Suprapubic skin (tissue), 3 donors: ENCODE results near the gene NPY.

Experiments
- EP300 ChIP-seq: sonication (generic); formaldehyde crosslinking; IDR thresholded peaks from one replicate; pipeline ENCODE4 v1.6.1; 2017; ENCODE audit warnings: antibody characterized with exemption
- POLR2A ChIP-seq, 2 donors: fragments of 450-650 bp; IDR thresholded peaks; one replicate each; pipeline ENCODE4 v1.6.1; 2017; ENCODE audit warnings: antibody characterized with exemption in 2 of 2, mild to moderate bottlenecking in 2 of 2, moderate library complexity in 2 of 2
- TF ChIP-seq, protein P1 (sequence below), 2 donors: fragments of 200-600 bp in 1 of 2; fragments of 450-650 bp in 1 of 2; sonication (generic) in 1 of 2; IDR thresholded peaks; one replicate each; pipeline ENCODE4 v1.5.1; 2016 to 2019; ENCODE audit warnings: antibody characterized with exemption in 2 of 2, mild to moderate bottlenecking in 1 of 2, moderate library complexity in 1 of 2

DNA sequence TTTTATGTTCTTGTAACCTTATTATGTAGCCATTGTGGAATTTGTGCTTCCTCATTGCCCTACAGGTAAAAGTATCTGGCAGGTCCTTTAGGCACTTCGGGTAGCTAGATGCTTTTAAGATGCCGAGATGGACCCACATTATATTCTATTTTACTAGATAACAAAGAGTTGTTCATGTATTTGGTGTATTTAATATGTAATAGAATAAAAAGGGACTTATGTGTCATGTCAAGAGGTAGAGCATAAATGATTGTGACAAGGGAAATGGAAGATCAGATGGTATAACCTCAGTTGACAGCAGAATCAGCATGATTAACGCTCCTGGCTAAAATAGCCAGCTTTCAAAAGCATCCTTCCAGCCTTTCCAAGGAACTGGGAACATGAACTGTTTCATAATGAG, 50.6 kb downstream of the NPY start:
- TF ChIP-seq, protein P1, sequence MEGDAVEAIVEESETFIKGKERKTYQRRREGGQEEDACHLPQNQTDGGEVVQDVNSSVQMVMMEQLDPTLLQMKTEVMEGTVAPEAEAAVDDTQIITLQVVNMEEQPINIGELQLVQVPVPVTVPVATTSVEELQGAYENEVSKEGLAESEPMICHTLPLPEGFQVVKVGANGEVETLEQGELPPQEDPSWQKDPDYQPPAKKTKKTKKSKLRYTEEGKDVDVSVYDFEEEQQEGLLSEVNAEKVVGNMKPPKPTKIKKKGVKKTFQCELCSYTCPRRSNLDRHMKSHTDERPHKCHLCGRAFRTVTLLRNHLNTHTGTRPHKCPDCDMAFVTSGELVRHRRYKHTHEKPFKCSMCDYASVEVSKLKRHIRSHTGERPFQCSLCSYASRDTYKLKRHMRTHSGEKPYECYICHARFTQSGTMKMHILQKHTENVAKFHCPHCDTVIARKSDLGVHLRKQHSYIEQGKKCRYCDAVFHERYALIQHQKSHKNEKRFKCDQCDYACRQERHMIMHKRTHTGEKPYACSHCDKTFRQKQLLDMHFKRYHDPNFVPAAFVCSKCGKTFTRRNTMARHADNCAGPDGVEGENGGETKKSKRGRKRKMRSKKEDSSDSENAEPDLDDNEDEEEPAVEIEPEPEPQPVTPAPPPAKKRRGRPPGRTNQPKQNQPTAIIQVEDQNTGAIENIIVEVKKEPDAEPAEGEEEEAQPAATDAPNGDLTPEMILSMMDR (IDR thresholded peaks at IDR 0.05) = no peak
- no peak for TF ChIP-seq POLR2A (IDR thresholded peaks at IDR 0.05)
- TF ChIP-seq EP300 = no peak
